ENCODE data around the gene HDHD5.

The HDHD5 gene

DNA sequence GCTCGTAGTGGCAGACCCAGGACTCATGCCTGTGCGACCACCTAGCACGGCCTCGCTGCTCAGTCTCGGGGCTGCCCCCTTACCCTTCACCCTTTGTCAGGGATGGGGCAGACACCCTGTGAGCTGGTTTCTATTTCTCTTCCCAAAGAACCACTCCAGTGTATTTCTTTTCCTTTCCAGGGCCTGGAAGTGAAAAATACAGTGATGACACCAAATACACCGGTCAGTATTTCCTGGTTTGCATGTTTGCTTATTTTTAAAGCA is 51.6 kb downstream of the HDHD5 start:
- TF ChIP-seq, protein P1, sequence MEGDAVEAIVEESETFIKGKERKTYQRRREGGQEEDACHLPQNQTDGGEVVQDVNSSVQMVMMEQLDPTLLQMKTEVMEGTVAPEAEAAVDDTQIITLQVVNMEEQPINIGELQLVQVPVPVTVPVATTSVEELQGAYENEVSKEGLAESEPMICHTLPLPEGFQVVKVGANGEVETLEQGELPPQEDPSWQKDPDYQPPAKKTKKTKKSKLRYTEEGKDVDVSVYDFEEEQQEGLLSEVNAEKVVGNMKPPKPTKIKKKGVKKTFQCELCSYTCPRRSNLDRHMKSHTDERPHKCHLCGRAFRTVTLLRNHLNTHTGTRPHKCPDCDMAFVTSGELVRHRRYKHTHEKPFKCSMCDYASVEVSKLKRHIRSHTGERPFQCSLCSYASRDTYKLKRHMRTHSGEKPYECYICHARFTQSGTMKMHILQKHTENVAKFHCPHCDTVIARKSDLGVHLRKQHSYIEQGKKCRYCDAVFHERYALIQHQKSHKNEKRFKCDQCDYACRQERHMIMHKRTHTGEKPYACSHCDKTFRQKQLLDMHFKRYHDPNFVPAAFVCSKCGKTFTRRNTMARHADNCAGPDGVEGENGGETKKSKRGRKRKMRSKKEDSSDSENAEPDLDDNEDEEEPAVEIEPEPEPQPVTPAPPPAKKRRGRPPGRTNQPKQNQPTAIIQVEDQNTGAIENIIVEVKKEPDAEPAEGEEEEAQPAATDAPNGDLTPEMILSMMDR (IDR thresholded peaks at IDR 0.05; ENCODE audit: insufficient read depth, low read length, missing control alignments), result no peak
- no peak for DNase-seq (ENCODE audit: low read depth, low spot score)
- POLR2A ChIA-PET, result no interaction called here
- CTCF ChIA-PET, result interaction anchor here (1.2 kb wide), 1 partner anchor 64 kb away, joined by 7 read pairs; no protein-coding TSS in a partner anchor
- no peak overlapping the region for H3K4me3 ChIP-seq (ENCODE audit: low read depth, low read length)

DNA sequence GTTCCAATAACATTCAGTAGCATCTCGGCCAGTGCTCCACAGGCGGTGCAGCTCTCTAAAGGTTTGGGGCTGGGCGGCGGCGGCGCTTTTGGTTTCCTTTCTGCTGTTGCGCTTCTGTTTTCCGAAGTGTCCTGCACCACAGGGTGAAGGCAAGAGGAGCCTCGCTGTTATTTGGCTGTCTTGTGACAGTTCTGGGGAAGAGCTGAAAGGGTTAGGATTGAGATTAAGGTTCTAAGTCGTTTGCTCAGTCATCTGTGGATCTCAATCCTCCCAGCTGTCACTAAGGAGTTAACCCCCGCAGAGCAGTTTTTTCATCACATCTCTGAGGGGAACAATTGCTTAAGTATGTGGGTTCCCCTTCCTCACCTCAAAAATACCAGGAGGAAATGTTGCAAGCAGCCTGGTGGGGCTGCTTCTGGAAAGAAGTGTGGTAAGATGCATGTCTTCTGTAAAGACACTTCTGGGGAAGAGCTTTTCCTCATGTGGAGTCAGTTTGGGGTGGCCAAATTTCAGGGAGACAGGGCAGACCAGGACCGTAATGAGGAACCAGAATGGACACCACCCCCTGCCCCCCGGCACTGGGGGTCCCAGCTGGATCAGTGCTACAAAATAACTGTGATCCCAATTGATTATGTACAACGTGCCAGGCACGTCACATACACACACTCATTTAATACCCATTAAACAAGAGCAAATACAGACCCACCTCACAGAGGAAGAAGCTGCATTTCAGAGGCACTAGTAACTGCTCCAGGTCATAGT is 52.1 kb downstream of the HDHD5 start:
- H3K4me3 ChIP-seq (ENCODE audit: low read depth, low read length), result no peak overlapping the region
- TF ChIP-seq, protein P1 (IDR thresholded peaks at IDR 0.05; ENCODE audit: insufficient read depth, low read length, missing control alignments), result no peak
- no peak for DNase-seq (ENCODE audit: low read depth, low spot score)
- ChIA-PET POLR2A (no interaction called here), CTCF (interaction anchor here (1.0 to 1.2 kb wide), 2 partner anchors 65 to 394 kb away, joined by 3 to 7 read pairs; no protein-coding TSS in a partner anchor)

DNA sequence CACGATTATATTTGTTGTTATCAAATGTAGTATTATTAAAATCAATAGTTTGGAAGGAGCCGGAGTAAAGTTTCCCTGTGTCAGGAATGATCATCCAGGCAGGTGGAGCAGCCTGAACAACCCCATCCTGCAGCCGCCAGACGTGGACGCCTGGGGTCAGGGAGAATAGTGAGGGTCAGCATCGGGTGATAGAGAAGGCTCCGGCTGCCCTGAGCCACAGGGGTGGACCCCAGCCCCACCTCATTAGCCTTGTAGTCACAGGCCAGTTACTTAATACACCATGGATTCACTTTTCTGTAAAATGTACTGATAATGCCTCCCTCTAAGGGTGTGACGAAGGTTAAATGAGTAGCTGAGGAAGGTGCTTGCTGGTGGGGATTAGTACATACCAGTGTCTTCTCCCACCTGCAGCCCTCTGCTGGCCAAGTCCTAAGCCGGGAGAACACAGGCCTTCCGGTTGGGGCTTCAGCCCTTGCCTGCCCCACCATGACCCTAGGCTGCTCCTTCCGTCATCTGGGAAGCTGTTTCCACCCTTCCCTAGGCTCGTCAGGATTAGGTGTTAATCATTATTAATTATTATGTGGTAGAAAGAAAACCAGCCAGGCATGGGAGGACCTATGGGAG is 52.8 kb downstream of the HDHD5 start:
- CTCF ChIA-PET, result interaction anchor here (1.0 to 1.2 kb wide), 2 partner anchors 65 to 395 kb away, joined by 3 to 7 read pairs; no protein-coding TSS in a partner anchor
- no peak for DNase-seq (ENCODE audit: low read depth, low spot score)
- POLR2A ChIA-PET, result no interaction called here
- no peak overlapping the region for H3K4me3 ChIP-seq (ENCODE audit: low read depth, low read length)
- TF ChIP-seq, protein P1 (IDR thresholded peaks at IDR 0.05; ENCODE audit: insufficient read depth, low read length, missing control alignments), result no peak

DNA sequence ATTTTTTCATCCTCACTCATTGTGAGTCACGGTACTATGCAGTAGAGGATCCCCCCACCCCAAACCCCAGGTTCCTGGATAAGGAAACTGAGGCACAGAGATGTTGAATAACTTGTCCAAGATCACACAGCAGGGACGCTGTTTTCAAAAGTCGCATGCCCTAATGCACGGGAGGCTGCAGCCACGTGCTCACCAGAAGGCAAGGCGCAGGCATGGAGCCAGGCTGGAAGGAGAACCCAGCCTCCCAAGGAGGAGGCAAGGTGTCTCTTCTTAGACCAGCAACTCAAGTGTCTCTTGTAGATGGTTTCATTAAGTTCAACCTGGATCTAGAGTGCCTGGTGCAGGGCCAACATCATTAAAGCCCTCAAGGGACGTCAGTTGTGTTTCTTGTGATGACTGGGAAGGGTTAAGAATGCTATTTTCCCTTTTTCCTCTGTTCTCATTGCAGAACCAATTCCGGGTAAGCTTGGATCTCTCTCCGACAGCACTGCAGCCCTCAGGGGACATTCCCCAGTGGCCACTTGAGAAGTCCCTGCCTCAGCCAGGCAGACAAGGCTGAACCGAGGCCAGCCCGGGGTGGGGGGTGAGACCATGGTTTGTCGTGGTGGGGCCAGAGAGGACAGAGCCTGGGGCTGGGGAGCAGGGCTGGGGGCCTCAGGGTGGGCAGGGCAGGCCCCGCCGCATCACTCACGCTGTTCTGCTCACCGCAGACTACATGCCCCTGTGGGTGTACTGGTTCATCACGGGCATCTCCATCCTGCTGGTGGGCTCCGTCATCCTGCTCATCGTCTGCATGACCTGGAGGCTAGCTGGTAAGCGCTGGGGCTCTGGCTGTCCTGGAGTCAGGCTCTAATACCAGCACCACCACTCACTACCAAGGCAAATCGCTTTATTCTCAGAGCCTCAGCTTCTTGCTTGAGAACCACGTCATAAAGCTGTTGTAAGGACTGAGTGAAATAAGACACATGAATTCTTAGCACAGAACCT is 53.6 kb downstream of the HDHD5 start:
- CTCF ChIA-PET, result no interaction called here
- no peak for DNase-seq (ENCODE audit: low read depth, low spot score)
- POLR2A ChIA-PET, result no interaction called here
- TF ChIP-seq, protein P1 (IDR thresholded peaks at IDR 0.05; ENCODE audit: insufficient read depth, low read length, missing control alignments), result no peak
- H3K4me3 ChIP-seq (ENCODE audit: low read depth, low read length), result no peak overlapping the region

DNA sequence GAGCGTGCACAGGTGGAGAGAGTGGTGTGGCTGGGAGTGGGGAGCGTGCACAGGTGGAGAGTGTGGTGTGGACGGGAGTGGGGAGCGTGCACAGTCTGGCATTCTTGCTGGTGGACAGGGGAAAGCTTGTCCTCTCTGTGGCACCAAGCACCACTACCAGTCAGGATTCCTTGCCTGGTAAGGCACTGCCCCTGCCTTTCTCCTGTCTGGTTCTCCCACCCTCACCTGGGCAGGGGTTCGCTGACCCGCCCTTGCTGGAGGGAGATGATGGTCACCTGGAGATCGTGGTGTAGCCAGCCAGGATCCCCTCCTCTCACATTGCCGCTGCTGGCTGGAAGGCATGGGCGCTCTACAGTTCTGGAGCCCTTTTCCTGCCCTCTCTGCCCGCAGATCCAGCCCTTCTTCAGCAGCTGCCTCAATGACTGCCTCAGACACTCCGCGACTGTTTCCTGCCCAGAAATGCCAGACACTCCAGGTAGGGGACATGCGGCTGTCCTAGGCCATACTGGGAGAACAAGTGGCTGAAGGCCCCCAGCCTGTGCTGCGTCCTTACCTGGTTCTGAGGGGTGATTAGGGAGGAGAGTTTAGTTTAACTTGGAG is 54.6 kb downstream of the HDHD5 start:
- POLR2A ChIA-PET, result no interaction called here
- no peak for DNase-seq (ENCODE audit: low read depth, low spot score)
- CTCF ChIA-PET, result no interaction called here
- TF ChIP-seq, protein P1 (IDR thresholded peaks at IDR 0.05; ENCODE audit: insufficient read depth, low read length, missing control alignments), result no peak
- no peak overlapping the region for H3K4me3 ChIP-seq (ENCODE audit: low read depth, low read length)
